NB4 (cell line): ENCODE data around the gene CYP2D6.

Experiments used
- CTCF ChIP-seq: IDR thresholded peaks from one replicate; pipeline ENCODE4 v1.5.1; 2012; ENCODE audit warnings: low read depth, low read length
- MAX ChIP-seq: IDR thresholded peaks from 2 replicates; pipeline ENCODE4 v1.6.1; 2011; ENCODE audit warnings: low read depth, low read length

- no peak for TF ChIP-seq CTCF
- TF ChIP-seq MAX, result no peak
Measured at GRCh38 chr22:42127606-42128005, 3.0 kb downstream of the CYP2D6 start.
